HEK293 (cell line): Measurements from ENCODE around the gene CNKSR2.

Experiments used
- CTCF ChIA-PET: fragments of 350-600 bp; formaldehyde crosslinking; extraction: SDS; loops from one replicate; lab custom pipeline; 2021; ENCODE audit warnings: antibody characterized with exemption; lab: Yijun Ruan, JAX
- POLR2A ChIA-PET: fragments of 300-600 bp; formaldehyde crosslinking; extraction: SDS; loops from one replicate; lab custom pipeline; 2020; ENCODE audit warnings: antibody characterized with exemption, inconsistent platforms; lab: Yijun Ruan, JAX
- H3K27ac ChIP-seq: fragments of 200-500 bp; sonication (Bioruptor generic); 2 replicates; pipeline ENCODE4 v1.5.1; 2014; ENCODE audit warnings: low read depth, low read length, control low read depth, inconsistent platforms; ENCODE audit errors: extremely low read depth
- H3K36me3 ChIP-seq, 2 experiments: fragments of 200-500 bp in 1 of 2; sonication (Bioruptor generic) in 1 of 2; 1 replicate in 1 of 2; 2 replicates in 1 of 2; pipeline ENCODE4 v1.5.1; 2014 to 2017; ENCODE audit warnings: inconsistent platforms in 2 of 2, low read length in 2 of 2; ENCODE audit not compliant: control insufficient read depth in 2 of 2, insufficient read depth in 1 of 2
- H3K4me1 ChIP-seq: fragments of 200-500 bp; sonication (Bioruptor generic); 2 replicates; pipeline ENCODE4 v1.5.1; 2014; ENCODE audit warnings: mild to moderate bottlenecking, low read length, inconsistent platforms; ENCODE audit not compliant: control insufficient read depth, insufficient read depth
- H3K4me3 ChIP-seq: 2 replicates; pipeline ENCODE4 v1.5.1; 2011; ENCODE audit warnings: low read depth, mild to moderate bottlenecking, control low read depth, low read length, moderate library complexity
- H3K9me3 ChIP-seq: fragments of 200-500 bp; sonication (Bioruptor generic); 2 replicates; pipeline ENCODE4 v1.5.1; 2014; ENCODE audit warnings: low read depth, low read length, inconsistent platforms; ENCODE audit not compliant: control insufficient read depth, insufficient read depth
- GLI4 ChIP-seq: fragments of 450-650 bp; formaldehyde crosslinking; IDR thresholded peaks from 2 replicates; pipeline ENCODE4 v1.5.1; 2016; ENCODE audit warnings: missing biosample characterization, missing genetic modification characterization
- KLF17 ChIP-seq: fragments of 450-650 bp; formaldehyde crosslinking; IDR thresholded peaks from 2 replicates; pipeline ENCODE4 v1.5.1; 2016; ENCODE audit warnings: missing biosample characterization, missing genetic modification characterization
- SCRT2 ChIP-seq: fragments of 450-650 bp; formaldehyde crosslinking; IDR thresholded peaks from 2 replicates; pipeline ENCODE4 v1.5.1; 2016; ENCODE audit warnings: missing biosample characterization, missing genetic modification characterization
- SETDB1 ChIP-seq: IDR thresholded peaks from one replicate; pipeline ENCODE4 v1.6.1; 2017; ENCODE audit warnings: mild to moderate bottlenecking, low read length, moderate library complexity, mixed read lengths; ENCODE audit not compliant: insufficient read length
- SP3 ChIP-seq: fragments of 450-650 bp; formaldehyde crosslinking; IDR thresholded peaks from 2 replicates; pipeline ENCODE4 v1.5.1; 2016; ENCODE audit warnings: missing biosample characterization, missing genetic modification characterization
- ZBTB7A ChIP-seq: fragments of 450-650 bp; formaldehyde crosslinking; IDR thresholded peaks from 2 replicates; pipeline ENCODE4 v1.5.1; 2016; ENCODE audit warnings: low read depth, missing biosample characterization, missing genetic modification characterization
- ZFP3 ChIP-seq: fragments of 450-650 bp; formaldehyde crosslinking; IDR thresholded peaks from 2 replicates; pipeline ENCODE4 v1.5.1; 2016; ENCODE audit warnings: low read depth, missing biosample characterization, missing genetic modification characterization
- ZFP37 ChIP-seq: fragments of 450-650 bp; formaldehyde crosslinking; IDR thresholded peaks from 2 replicates; pipeline ENCODE4 v1.5.1; 2016; ENCODE audit warnings: missing biosample characterization, missing genetic modification characterization
- ZNF140 ChIP-seq: fragments of 450-650 bp; formaldehyde crosslinking; IDR thresholded peaks from 2 replicates; pipeline ENCODE4 v1.5.1; 2016; ENCODE audit warnings: missing biosample characterization, missing genetic modification characterization
- ZNF223 ChIP-seq: fragments of 450-650 bp; formaldehyde crosslinking; IDR thresholded peaks from 2 replicates; pipeline ENCODE4 v1.5.1; 2016; ENCODE audit warnings: missing biosample characterization, missing genetic modification characterization
- ZNF266 ChIP-seq: fragments of 450-650 bp; formaldehyde crosslinking; IDR thresholded peaks from 2 replicates; pipeline ENCODE4 v1.5.1; 2016; ENCODE audit warnings: missing biosample characterization, missing genetic modification characterization, low read depth
- ZNF324 ChIP-seq: fragments of 450-650 bp; formaldehyde crosslinking; IDR thresholded peaks from 2 replicates; pipeline ENCODE4 v1.5.1; 2016; ENCODE audit warnings: missing biosample characterization, missing genetic modification characterization
- ZNF394 ChIP-seq: fragments of 450-650 bp; formaldehyde crosslinking; IDR thresholded peaks from 2 replicates; pipeline ENCODE4 v1.5.1; 2016; ENCODE audit warnings: missing biosample characterization, missing genetic modification characterization, mild to moderate bottlenecking, moderate library complexity, borderline replicate concordance
- ZNF426 ChIP-seq: fragments of 450-650 bp; formaldehyde crosslinking; IDR thresholded peaks from 2 replicates; pipeline ENCODE4 v1.5.1; 2017; ENCODE audit warnings: missing biosample characterization, missing genetic modification characterization, mild to moderate bottlenecking, inconsistent platforms, moderate library complexity
- ZNF561 ChIP-seq: fragments of 450-650 bp; IDR thresholded peaks from 2 replicates; pipeline ENCODE4 v1.5.1; 2018; ENCODE audit warnings: missing biosample characterization, missing genetic modification characterization, borderline replicate concordance
- ZNF585B ChIP-seq: fragments of 450-650 bp; formaldehyde crosslinking; IDR thresholded peaks from 2 replicates; pipeline ENCODE4 v1.5.1; 2016; ENCODE audit warnings: missing biosample characterization, missing genetic modification characterization
- ZNF626 ChIP-seq: fragments of 450-650 bp; sonication (Bioruptor Pico); formaldehyde crosslinking; IDR thresholded peaks from 2 replicates; pipeline ENCODE4 v1.5.1; 2018; ENCODE audit warnings: missing biosample characterization, missing genetic modification characterization, inconsistent platforms
- ZNF707 ChIP-seq: fragments of 450-650 bp; formaldehyde crosslinking; IDR thresholded peaks from 2 replicates; pipeline ENCODE4 v1.5.1; 2016; ENCODE audit warnings: missing biosample characterization, missing genetic modification characterization
- ZNF791 ChIP-seq: fragments of 450-650 bp; formaldehyde crosslinking; IDR thresholded peaks from 2 replicates; pipeline ENCODE4 v1.5.1; 2016; ENCODE audit warnings: missing biosample characterization, missing genetic modification characterization
- TF ChIP-seq, protein P1 (sequence below): fragments of 450-650 bp; IDR thresholded peaks from 2 replicates; pipeline ENCODE4 v1.5.1; 2018; ENCODE audit warnings: missing biosample characterization, missing genetic modification characterization
- TF ChIP-seq, protein P2 (sequence below): fragments of 450-650 bp; formaldehyde crosslinking; IDR thresholded peaks from 2 replicates; pipeline ENCODE4 v1.5.1; 2016; ENCODE audit warnings: missing biosample characterization, missing genetic modification characterization, borderline replicate concordance
- TF ChIP-seq, protein P3 (sequence below): fragments of 450-650 bp; formaldehyde crosslinking; IDR thresholded peaks from 2 replicates; pipeline ENCODE4 v1.5.1; 2017; ENCODE audit warnings: missing biosample characterization, missing genetic modification characterization
- TF ChIP-seq, protein P4 (sequence below): fragments of 450-650 bp; formaldehyde crosslinking; IDR thresholded peaks from 2 replicates; pipeline ENCODE4 v1.5.1; 2016; ENCODE audit warnings: missing biosample characterization, missing genetic modification characterization

CNKSR2 gene

GRCh38 chrX:21638311-21638710, 264.1 kb downstream of the CNKSR2 start:
- TF ChIP-seq ZFP3 (tag by site-specific recombination) (no peak), ZNF324 (no peak), ZNF791 (tag by site-specific recombination) (no peak), ZNF561 (tag by site-specific recombination) (no peak), SCRT2 (tag by site-specific recombination) (no peak), ZNF426 (no peak), ZNF707 (tag by site-specific recombination) (no peak), ZNF266 (no peak)
- TF ChIP-seq, protein P1, sequence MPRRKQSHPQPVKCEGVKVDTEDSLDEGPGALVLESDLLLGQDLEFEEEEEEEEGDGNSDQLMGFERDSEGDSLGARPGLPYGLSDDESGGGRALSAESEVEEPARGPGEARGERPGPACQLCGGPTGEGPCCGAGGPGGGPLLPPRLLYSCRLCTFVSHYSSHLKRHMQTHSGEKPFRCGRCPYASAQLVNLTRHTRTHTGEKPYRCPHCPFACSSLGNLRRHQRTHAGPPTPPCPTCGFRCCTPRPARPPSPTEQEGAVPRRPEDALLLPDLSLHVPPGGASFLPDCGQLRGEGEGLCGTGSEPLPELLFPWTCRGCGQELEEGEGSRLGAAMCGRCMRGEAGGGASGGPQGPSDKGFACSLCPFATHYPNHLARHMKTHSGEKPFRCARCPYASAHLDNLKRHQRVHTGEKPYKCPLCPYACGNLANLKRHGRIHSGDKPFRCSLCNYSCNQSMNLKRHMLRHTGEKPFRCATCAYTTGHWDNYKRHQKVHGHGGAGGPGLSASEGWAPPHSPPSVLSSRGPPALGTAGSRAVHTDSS: no peak
- TF ChIP-seq, all 188 proteins: peak for 0
- no peaks in the 10 kb centered on the region for H3K9me3 ChIP-seq
- no peak overlapping the region for H3K27ac ChIP-seq
- POLR2A ChIA-PET: no interaction called here
- H3K4me3 ChIP-seq: no peak overlapping the region
- no peaks in the 10 kb centered on the region for H3K36me3 ChIP-seq
- CTCF ChIA-PET: no interaction called here
- H3K4me1 ChIP-seq: no peaks in the 10 kb centered on the region

DNA sequence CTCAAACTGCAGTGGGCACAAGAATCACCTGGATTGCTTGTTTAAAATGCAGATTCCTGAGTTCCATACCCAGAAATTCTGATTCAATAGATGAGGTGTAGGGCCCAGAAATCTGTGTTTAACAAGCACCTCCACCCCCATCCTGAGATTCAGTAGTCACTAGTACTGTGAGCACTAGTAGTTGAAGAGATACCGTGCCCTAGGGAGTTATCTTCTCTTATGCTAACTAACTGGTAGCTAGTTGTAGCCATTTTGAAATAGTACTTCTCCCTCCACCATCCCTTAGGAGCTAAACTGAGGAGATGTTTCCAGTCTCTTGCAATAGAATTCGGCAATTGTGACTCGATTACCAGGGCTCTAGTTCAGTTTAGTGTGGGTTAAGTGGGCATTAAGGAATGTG, 265.6 kb downstream of the CNKSR2 start:
- CTCF ChIA-PET: interaction anchor here (0.6 kb wide), 1 partner anchor 72 kb away, joined by 4 read pairs; no protein-coding TSS in a partner anchor
- H3K27ac ChIP-seq: no peak overlapping the region

DNA sequence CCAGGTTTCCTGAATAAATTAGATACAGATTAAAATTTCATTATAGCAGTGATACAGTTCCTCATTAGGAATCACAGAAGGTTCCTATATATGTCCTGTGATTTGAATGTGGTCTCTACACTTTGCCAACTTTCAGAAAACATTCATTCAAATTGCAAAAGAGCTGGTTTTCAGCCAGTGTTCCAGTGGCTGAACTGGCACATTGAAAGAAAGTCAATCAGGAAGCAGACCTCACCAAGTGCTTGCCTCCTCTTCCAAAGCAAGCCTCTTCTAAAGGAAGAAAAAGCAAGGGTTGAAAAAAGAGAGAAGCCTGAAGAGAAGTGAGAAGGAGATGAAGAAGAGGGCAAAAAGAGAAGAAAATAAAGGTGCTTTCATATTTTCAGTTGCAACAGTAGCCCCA, 271.2 kb downstream of the CNKSR2 start:
- ChIA-PET CTCF (interaction anchor here (0.6 kb wide), 1 partner anchor 89 kb away, joined by 3 read pairs; no protein-coding TSS in a partner anchor), POLR2A (no interaction called here)
- no peaks in the 10 kb centered on the region for H3K4me1 ChIP-seq
- TF ChIP-seq ZNF626 (tag by site-specific recombination) (no peak), ZNF394 (tag by site-specific recombination) (no peak), ZNF223 (tag by site-specific recombination) (no peak), SP3 (no peak), ZNF140 (tag by site-specific recombination) (no peak), SETDB1 (no peak), ZFP37 (no peak), ZNF561 (tag by site-specific recombination) (no peak)
- TF ChIP-seq, protein P2, sequence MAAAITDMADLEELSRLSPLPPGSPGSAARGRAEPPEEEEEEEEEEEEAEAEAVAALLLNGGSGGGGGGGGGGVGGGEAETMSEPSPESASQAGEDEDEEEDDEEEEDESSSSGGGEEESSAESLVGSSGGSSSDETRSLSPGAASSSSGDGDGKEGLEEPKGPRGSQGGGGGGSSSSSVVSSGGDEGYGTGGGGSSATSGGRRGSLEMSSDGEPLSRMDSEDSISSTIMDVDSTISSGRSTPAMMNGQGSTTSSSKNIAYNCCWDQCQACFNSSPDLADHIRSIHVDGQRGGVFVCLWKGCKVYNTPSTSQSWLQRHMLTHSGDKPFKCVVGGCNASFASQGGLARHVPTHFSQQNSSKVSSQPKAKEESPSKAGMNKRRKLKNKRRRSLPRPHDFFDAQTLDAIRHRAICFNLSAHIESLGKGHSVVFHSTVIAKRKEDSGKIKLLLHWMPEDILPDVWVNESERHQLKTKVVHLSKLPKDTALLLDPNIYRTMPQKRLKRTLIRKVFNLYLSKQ (tag by site-specific recombination): no peak
- TF ChIP-seq, protein P3, sequence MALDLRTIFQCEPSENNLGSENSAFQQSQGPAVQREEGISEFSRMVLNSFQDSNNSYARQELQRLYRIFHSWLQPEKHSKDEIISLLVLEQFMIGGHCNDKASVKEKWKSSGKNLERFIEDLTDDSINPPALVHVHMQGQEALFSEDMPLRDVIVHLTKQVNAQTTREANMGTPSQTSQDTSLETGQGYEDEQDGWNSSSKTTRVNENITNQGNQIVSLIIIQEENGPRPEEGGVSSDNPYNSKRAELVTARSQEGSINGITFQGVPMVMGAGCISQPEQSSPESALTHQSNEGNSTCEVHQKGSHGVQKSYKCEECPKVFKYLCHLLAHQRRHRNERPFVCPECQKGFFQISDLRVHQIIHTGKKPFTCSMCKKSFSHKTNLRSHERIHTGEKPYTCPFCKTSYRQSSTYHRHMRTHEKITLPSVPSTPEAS (tag by site-specific recombination): no peak

More for the DNA sequence above, 265.6 kb downstream of the CNKSR2 start:
- no peaks in the 10 kb centered on the region for H3K9me3 ChIP-seq
- POLR2A ChIA-PET: no interaction called here
- H3K4me1 ChIP-seq: no peaks in the 10 kb centered on the region
- TF ChIP-seq KLF17 (tag by site-specific recombination) (no peak), ZNF585B (tag by site-specific recombination) (no peak), ZBTB7A (tag by site-specific recombination) (no peak), GLI4 (tag by site-specific recombination) (no peak)
- TF ChIP-seq, protein P4, sequence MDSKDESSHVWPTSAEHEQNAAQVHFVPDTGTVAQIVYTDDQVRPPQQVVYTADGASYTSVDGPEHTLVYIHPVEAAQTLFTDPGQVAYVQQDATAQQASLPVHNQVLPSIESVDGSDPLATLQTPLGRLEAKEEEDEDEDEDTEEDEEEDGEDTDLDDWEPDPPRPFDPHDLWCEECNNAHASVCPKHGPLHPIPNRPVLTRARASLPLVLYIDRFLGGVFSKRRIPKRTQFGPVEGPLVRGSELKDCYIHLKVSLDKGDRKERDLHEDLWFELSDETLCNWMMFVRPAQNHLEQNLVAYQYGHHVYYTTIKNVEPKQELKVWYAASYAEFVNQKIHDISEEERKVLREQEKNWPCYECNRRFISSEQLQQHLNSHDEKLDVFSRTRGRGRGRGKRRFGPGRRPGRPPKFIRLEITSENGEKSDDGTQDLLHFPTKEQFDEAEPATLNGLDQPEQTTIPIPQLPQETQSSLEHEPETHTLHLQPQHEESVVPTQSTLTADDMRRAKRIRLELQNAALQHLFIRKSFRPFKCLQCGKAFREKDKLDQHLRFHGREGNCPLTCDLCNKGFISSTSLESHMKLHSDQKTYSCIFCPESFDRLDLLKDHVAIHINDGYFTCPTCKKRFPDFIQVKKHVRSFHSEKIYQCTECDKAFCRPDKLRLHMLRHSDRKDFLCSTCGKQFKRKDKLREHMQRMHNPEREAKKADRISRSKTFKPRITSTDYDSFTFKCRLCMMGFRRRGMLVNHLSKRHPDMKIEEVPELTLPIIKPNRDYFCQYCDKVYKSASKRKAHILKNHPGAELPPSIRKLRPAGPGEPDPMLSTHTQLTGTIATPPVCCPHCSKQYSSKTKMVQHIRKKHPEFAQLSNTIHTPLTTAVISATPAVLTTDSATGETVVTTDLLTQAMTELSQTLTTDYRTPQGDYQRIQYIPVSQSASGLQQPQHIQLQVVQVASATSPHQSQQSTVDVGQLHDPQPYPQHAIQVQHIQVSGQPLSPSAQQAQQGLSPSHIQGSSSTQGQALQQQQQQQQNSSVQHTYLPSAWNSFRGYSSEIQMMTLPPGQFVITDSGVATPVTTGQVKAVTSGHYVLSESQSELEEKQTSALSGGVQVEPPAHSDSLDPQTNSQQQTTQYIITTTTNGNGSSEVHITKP (tag by site-specific recombination): no peak
- H3K36me3 ChIP-seq: no peaks in the 10 kb centered on the region
- H3K4me3 ChIP-seq: no peak overlapping the region

More for the DNA sequence above, 271.2 kb downstream of the CNKSR2 start:
- no peaks in the 10 kb centered on the region for H3K36me3 ChIP-seq
- H3K4me3 ChIP-seq: no peak overlapping the region
- no peaks in the 10 kb centered on the region for H3K9me3 ChIP-seq
- H3K27ac ChIP-seq: no peak overlapping the region
